GM12892 (cell line): ENCODE measurements around the gene GRK7.

Source experiments
- POLR2A ChIP-seq: IDR thresholded peaks from 2 replicates; pipeline ENCODE4 v1.6.1; 2011; ENCODE audit warnings: low read depth, low read length, control low read depth
- POLR2AphosphoS5 ChIP-seq: IDR thresholded peaks from 2 replicates; pipeline ENCODE4 v1.6.1; 2011; ENCODE audit warnings: low read depth, low read length, control low read depth
- TAF1 ChIP-seq: IDR thresholded peaks from 2 replicates; pipeline ENCODE4 v1.6.1; 2011; ENCODE audit warnings: low read depth, mild to moderate bottlenecking, control low read depth, low read length, borderline replicate concordance

DNA sequence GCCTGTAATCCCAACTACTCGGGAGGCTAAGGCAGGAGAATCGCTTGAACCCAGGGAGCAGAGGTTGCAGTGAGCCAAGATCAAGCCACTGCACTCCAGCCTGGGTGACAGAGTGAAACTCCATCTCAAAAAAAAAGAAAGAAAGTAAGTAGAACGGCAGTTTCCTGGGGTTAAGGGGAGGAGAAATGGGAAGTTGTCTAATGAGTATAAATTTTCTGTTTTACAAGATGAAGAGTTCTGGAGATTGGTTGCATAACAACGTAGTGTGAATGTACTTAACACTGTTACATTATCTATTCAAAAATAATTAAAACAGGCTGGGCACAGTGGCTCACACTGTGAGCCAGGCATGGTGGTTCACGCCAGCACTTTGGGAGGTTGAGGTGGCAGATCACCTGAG lies 45.4 kb downstream of the GRK7 start:
- TF ChIP-seq POLR2AphosphoS5: no peak
- no peak for TF ChIP-seq POLR2A
- no peak for TF ChIP-seq TAF1
